HepG2 (cell line): Measurements from ENCODE around the gene NARF.

Source experiments
- CTCF ChIP-seq: sonication (generic); formaldehyde crosslinking; IDR thresholded peaks from 2 replicates; pipeline ENCODE4 v1.5.0; 2020; ENCODE audit warnings: mild to moderate bottlenecking, missing genetic modification reagents, moderate library complexity
- ESRRA ChIP-seq: sonication (generic); formaldehyde crosslinking; IDR thresholded peaks from 2 replicates; pipeline ENCODE4 v1.5.1; 2020; ENCODE audit warnings: mild to moderate bottlenecking, low read depth, missing genetic modification reagents
- MIXL1 ChIP-seq: IDR thresholded peaks from 2 replicates; pipeline ENCODE4 v1.6.1; 2016
- NCOA2 ChIP-seq: sonication (generic); formaldehyde crosslinking; IDR thresholded peaks from 2 replicates; pipeline ENCODE4 v1.8.0; 2022; ENCODE audit warnings: inconsistent platforms
- ZNF776 ChIP-seq: sonication (generic); formaldehyde crosslinking; IDR thresholded peaks from 2 replicates; pipeline ENCODE4 v1.4.0; 2020; ENCODE audit warnings: mild to moderate bottlenecking, missing genetic modification reagents
- ZNF777 ChIP-seq: sonication (generic); formaldehyde crosslinking; IDR thresholded peaks from 2 replicates; pipeline ENCODE4 v1.4.0; 2020; ENCODE audit warnings: missing genetic modification reagents

GRCh38 chr17:82464567-82464929 lies 6.0 kb downstream of the NARF start:
- TF ChIP-seq NCOA2 (CRISPR knock-in tag), result no peak
- TF ChIP-seq ZNF777 (CRISPR knock-in tag), result no peak
- no peak for TF ChIP-seq MIXL1 (CRISPR knock-in tag)
- TF ChIP-seq ZNF776 (CRISPR knock-in tag), result no peak
- TF ChIP-seq ESRRA (CRISPR knock-in tag), result no peak
- no peak for TF ChIP-seq CTCF
